B cell (primary cell): ENCODE results near the gene PLTP. TPM values are rescaled to one million over a fixed set of nuclear protein-coding genes. Genes with fewer than 3 reads are reported as not detected.

Experiments used
- ATAC-seq: fragments of 200-7000 bp; cut with Tn5 transposase; one replicate; pipeline ENCODE4 v1.10.0; 2021; ENCODE audit warnings: low read depth, mild to moderate bottlenecking, moderate number of reproducible peaks, moderate library complexity
- CTCF ChIA-PET: fragments of 350-600 bp; sonication (Branson Sonifier 250); formaldehyde crosslinking; loops from one replicate; lab custom pipeline; 2021; ENCODE audit warnings: antibody characterized with exemption, inconsistent platforms; lab: Charles Lee
- POLR2A ChIA-PET: fragments of 350-600 bp; sonication (Branson Sonifier 250); formaldehyde crosslinking; loops from one replicate; lab custom pipeline; 2021; ENCODE audit warnings: antibody characterized with exemption; lab: Charles Lee
- DNase-seq: peaks from one replicate; pipeline ENCODE4 v3.0.0; 2013
- H2AFZ ChIP-seq: 2 replicates; pipeline ENCODE4 v1.6.1; 2012; ENCODE audit warnings: mild to moderate bottlenecking, low read depth, low read length; ENCODE audit not compliant: insufficient read depth, poor library complexity, severe bottlenecking
- H3K27ac ChIP-seq, 2 donors: 1 replicate in 1 of 2; 2 replicates in 1 of 2; pipeline ENCODE4 v1.5.1; 2012 to 2013; ENCODE audit warnings: low read length in 2 of 2, mild to moderate bottlenecking in 2 of 2, moderate library complexity in 1 of 2
- H3K27me3 ChIP-seq, 4 experiments: fragments of 200-600 bp in 1 of 4; sonication (generic) in 1 of 4; replicated peaks in 1 of 4; 1 replicate in 2 of 4; 2 replicates in 2 of 4; pipeline versions ENCODE4 v1.6.1 to v1.7.0; 2013 to 2016; ENCODE audit warnings: low read length in 3 of 4, mild to moderate bottlenecking in 2 of 4, mixed read lengths in 1 of 4, moderate library complexity in 1 of 4; ENCODE audit not compliant: insufficient read depth in 4 of 4, control insufficient read depth in 3 of 4; ENCODE audit errors: control extremely low read depth in 1 of 4
- H3K36me3 ChIP-seq, 2 experiments: replicated peaks in 1 of 2; 1 replicate in 1 of 2; 2 replicates in 1 of 2; pipeline versions ENCODE4 v1.6.1 to v1.7.1; 2013; ENCODE audit warnings: low read length in 1 of 2; ENCODE audit not compliant: insufficient read depth in 2 of 2, control insufficient read depth in 1 of 2; ENCODE audit errors: control extremely low read depth in 1 of 2, extremely low read depth in 1 of 2
- H3K4me1 ChIP-seq, 2 donors: fragments of 200-600 bp in 1 of 2; sonication (generic) in 1 of 2; 1 replicate in 1 of 2; 2 replicates in 1 of 2; pipeline versions ENCODE4 v1.5.1 to v1.6.1; 2013 to 2017; ENCODE audit warnings: low read length in 2 of 2; ENCODE audit not compliant: control insufficient read depth in 2 of 2, insufficient read depth in 2 of 2
- H3K4me2 ChIP-seq: replicated peaks from 2 replicates; pipeline ENCODE3; 2012; ENCODE audit warnings: mild to moderate bottlenecking, low read depth, low read length; ENCODE audit not compliant: poor library complexity, severe bottlenecking
- H3K4me3 ChIP-seq, 5 experiments: fragments of 200-600 bp in 1 of 5; sonication (generic) in 1 of 5; 1 replicate in 3 of 5; 2 replicates in 2 of 5; pipeline versions ENCODE4 v1.5.1 to v1.7.0; 2011 to 2016; ENCODE audit warnings: low read length in 4 of 5, mild to moderate bottlenecking in 4 of 5, low read depth in 2 of 5, control low read depth in 1 of 5, moderate library complexity in 1 of 5; ENCODE audit not compliant: insufficient read depth in 1 of 5; ENCODE audit errors: control extremely low read depth in 1 of 5, extremely low read depth in 1 of 5
- H3K79me2 ChIP-seq: fragments of 200-600 bp; sonication (generic); one replicate; pipeline ENCODE4 v1.6.0; 2016; ENCODE audit warnings: low read length; ENCODE audit not compliant: control insufficient read depth, insufficient read depth
- H3K9ac ChIP-seq: fragments of 200-600 bp; sonication (generic); 2 replicates; pipeline ENCODE4 v1.6.1; 2017; ENCODE audit warnings: mild to moderate bottlenecking, low read length, moderate library complexity
- H3K9me3 ChIP-seq, 3 donors: one replicate each; pipeline versions ENCODE4 v1.6.1 to v1.7.1; 2013; ENCODE audit warnings: low read length in 2 of 3; ENCODE audit not compliant: control insufficient read depth in 2 of 3, insufficient read depth in 1 of 3; ENCODE audit errors: control extremely low read depth in 1 of 3
- H4K20me1 ChIP-seq: 2 replicates; pipeline ENCODE4 v1.6.0; 2012; ENCODE audit warnings: mild to moderate bottlenecking, low read length; ENCODE audit not compliant: insufficient read depth, control insufficient read depth, poor library complexity, severe bottlenecking
- H3K27ac Mint-ChIP-seq: one replicate; pipeline ENCODE4 v1.8.0; 2021; ENCODE audit warnings: mixed read lengths
- H3K27me3 Mint-ChIP-seq: one replicate; pipeline ENCODE4 v1.8.0; 2021; ENCODE audit warnings: mixed read lengths
- H3K4me1 Mint-ChIP-seq: one replicate; pipeline ENCODE4 v1.8.0; 2021; ENCODE audit warnings: mixed read lengths
- H3K4me3 Mint-ChIP-seq: one replicate; pipeline ENCODE4 v1.8.0; 2021; ENCODE audit warnings: mixed read lengths
- H3K9me3 Mint-ChIP-seq: one replicate; pipeline ENCODE4 v1.8.0; 2022; ENCODE audit warnings: mixed read lengths; ENCODE audit not compliant: insufficient read depth
- EZH2 ChIP-seq: IDR thresholded peaks from 2 replicates; pipeline ENCODE4 v1.6.1; 2012; ENCODE audit warnings: borderline replicate concordance, low read depth, mild to moderate bottlenecking, moderate library complexity, low read length; ENCODE audit not compliant: insufficient read depth, poor library complexity, severe bottlenecking
- WGBS: methylation state at CpG from one replicate; pipeline ENCODE4 v1.1.5; 2013; ENCODE audit warnings: missing lambda C conversion rate; ENCODE audit not compliant: insufficient coverage; 5-methylcytosine and 5-hydroxymethylcytosine counted together
- intact Hi-C: fragments of 100-400 bp; cut with micrococcal nuclease; formaldehyde crosslinking; loops from one replicate; pipeline ENCODE4 v1.10.0; 2022
- polyA plus RNA-seq: library from polyadenylated mRNA; depleted of rRNA; stranded (reverse); fragments of >200 nt; gene quantifications from 2 replicates; pipeline ENCODE4 v1.2.3, GENCODE V29; 2012
- total RNA-seq, 2 donors: library from RNA; stranded (reverse); fragments of 120-200 nt in 1 of 2; gene quantifications; 1 replicate in 1 of 2; 2 replicates in 1 of 2; pipeline versions ENCODE4 v1.2.3 to v1.2.4, GENCODE V29; 2013 to 2022
- TF ChIP-seq, protein P1 (sequence below): fragments of 200-600 bp; IDR thresholded peaks from one replicate; pipeline ENCODE4 v1.8.0; 2022; ENCODE audit warnings: antibody characterized with exemption, mild to moderate bottlenecking

Gene PLTP
- total and polyA plus RNA-seq, 2 donors (not counting 1 experiment from before 2014, with no cell fraction given), result 1.4 to 4.0 TPM

DNA sequence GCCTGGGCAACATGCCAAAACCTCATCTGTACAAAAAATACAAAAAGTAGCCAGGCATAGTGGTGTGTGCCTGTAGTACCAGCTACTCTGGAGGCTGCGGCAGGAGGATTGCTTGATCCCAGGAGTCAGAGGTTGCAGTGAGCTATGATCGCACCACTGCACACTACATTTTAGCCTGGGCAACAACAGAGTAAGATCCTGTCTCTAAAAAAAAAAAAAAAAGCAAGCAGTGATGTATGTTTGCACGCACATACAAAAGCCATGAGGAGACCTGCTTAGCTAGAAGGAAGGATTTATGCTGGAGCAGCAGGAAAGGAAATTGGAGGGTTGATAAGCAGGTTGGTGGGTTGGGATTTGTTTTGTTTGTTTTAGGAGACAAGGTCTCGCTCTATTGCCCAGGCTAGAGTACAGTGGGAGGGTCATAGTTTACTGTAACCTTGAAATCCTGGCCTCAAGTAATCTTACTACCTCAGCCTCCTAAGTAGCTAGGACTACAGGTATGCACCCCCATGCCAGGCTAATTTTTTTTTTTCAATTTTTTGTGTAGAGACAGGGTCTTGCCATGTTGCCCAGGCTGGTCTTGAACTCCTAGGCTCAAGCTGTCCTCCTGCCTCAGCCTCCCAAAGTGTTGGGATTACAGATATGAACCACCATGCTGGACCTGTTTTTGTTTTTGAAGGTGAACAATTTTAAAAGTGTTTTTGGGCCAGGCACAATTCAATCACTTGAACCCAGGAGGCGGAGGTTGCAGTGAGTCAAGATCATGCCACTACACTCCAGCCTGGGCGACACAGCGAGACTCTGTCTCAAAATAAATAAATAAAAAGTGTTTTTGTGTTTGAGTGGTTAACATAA, 50.5 kb downstream of the PLTP start:
- no peaks in the 10 kb centered on the region for H3K9me3 Mint-ChIP-seq
- Histone ChIP-seq H3K4me1 (peaks cover 10 to 14% of the 10 kb centered on the region in 2 donors), H3K4me2 (no peak overlapping the region), H3K9ac (no peak overlapping the region), H3K27ac (no peak overlapping the region), H3K79me2 (peaks cover 50% of the 10 kb centered on the region), H3K36me3 (no peaks in the 10 kb centered on the region), H2AFZ (no peak overlapping the region), H3K4me3 (no peak overlapping the region), H3K27me3 (no peaks in the 10 kb centered on the region), H3K9me3 (peaks cover 0 to 3% (median 0%) of the 10 kb centered on the region in 3 donors), H4K20me1 (no peaks in the 10 kb centered on the region)
- no peaks in the 10 kb centered on the region for H3K27me3 Mint-ChIP-seq
- CTCF ChIA-PET, result interaction anchor here (0.8 to 1.6 kb wide), 3 partner anchors 28 to 109 kb away, joined by 4 to 6 read pairs (median 4); no protein-coding TSS in a partner anchor
- H3K4me1 Mint-ChIP-seq, result peaks cover 24% of the 10 kb centered on the region
- H3K4me3 Mint-ChIP-seq, result no peak overlapping the region
- TF ChIP-seq EZH2, result no peak
- TF ChIP-seq, protein P1, sequence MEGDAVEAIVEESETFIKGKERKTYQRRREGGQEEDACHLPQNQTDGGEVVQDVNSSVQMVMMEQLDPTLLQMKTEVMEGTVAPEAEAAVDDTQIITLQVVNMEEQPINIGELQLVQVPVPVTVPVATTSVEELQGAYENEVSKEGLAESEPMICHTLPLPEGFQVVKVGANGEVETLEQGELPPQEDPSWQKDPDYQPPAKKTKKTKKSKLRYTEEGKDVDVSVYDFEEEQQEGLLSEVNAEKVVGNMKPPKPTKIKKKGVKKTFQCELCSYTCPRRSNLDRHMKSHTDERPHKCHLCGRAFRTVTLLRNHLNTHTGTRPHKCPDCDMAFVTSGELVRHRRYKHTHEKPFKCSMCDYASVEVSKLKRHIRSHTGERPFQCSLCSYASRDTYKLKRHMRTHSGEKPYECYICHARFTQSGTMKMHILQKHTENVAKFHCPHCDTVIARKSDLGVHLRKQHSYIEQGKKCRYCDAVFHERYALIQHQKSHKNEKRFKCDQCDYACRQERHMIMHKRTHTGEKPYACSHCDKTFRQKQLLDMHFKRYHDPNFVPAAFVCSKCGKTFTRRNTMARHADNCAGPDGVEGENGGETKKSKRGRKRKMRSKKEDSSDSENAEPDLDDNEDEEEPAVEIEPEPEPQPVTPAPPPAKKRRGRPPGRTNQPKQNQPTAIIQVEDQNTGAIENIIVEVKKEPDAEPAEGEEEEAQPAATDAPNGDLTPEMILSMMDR, result no peak
- WGBS, result 100% methylated on average over 1 of the region's 7 CpGs
- intact Hi-C loops, result no loop called here
- ATAC-seq (no peak), DNase-seq (no peak)
- no peak overlapping the region for H3K27ac Mint-ChIP-seq
- POLR2A ChIA-PET, result interaction anchor here (0.6 kb wide), 1 partner anchor 48 kb away, joined by 3 read pairs; no protein-coding TSS in a partner anchor
